ENCODE measurements around the gene ANLN.
"Not testable (repeated sequence)": the region's sequence is repeated elsewhere in the genome, so short reads cannot be mapped to it uniquely, and the experiment has no call there.

ANLN gene

DNA sequence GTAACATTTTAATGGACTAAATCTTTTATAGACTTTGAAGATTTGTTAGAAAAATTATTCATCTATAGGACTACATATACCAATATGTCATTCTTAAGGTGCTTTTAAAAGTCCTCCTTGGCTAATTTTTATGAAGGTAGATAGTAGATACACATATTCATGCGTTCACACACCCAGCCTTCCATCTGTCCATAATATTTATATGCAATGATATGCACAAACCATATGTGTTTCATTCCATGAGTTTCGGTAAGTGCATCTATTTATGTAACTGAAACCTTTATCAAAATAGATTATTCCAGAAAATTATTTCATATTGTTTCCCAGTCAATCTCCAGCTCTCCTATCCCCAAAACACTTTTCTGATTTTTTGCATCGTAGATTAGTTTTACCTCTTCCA, 101.7 kb downstream of the ANLN start:
- Histone ChIP-seq H3K36me3 (ENCODE audit: insufficient read depth, low read length) (no peaks in the 10 kb centered on the region), H3K9me3 (ENCODE audit: insufficient read depth, low read depth, low read length) (no peaks in the 10 kb centered on the region)
- no peak for TF ChIP-seq EZH2phosphoT487 (IDR thresholded peaks at IDR 0.05; ENCODE audit: borderline replicate concordance)
- TF ChIP-seq, protein P1, sequence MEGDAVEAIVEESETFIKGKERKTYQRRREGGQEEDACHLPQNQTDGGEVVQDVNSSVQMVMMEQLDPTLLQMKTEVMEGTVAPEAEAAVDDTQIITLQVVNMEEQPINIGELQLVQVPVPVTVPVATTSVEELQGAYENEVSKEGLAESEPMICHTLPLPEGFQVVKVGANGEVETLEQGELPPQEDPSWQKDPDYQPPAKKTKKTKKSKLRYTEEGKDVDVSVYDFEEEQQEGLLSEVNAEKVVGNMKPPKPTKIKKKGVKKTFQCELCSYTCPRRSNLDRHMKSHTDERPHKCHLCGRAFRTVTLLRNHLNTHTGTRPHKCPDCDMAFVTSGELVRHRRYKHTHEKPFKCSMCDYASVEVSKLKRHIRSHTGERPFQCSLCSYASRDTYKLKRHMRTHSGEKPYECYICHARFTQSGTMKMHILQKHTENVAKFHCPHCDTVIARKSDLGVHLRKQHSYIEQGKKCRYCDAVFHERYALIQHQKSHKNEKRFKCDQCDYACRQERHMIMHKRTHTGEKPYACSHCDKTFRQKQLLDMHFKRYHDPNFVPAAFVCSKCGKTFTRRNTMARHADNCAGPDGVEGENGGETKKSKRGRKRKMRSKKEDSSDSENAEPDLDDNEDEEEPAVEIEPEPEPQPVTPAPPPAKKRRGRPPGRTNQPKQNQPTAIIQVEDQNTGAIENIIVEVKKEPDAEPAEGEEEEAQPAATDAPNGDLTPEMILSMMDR (conservative IDR thresholded peaks at IDR 0.05; ENCODE audit: low read length): no peak

DNA sequence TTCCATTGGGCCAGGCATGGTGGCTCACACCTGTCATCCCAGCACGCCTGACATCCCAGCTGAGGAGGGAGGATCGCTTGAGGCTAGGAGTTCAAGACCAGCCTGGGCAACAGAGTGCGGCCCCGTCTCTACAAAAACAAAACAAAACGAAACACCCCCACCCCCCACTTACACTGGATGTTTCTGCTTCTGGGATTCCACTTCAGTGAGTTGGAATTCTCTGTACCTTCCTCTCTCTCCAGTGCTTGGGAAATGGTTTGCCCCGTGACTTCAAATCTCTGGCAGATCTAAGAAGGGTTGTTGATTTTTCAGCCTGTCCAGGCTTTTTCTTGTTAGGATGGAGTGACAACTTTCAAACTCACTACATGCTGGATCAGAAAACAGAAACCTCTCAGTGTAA, 106.9 kb downstream of the ANLN start:
- no peaks in the 10 kb centered on the region for H3K27me3 ChIP-seq (ENCODE audit: insufficient read depth, low read length, poor library complexity, severe bottlenecking)
- H3K4me1 ChIP-seq (ENCODE audit: insufficient read depth, low read length, poor library complexity, severe bottlenecking): no peaks in the 10 kb centered on the region
- no peaks in the 10 kb centered on the region for H3K36me3 ChIP-seq (ENCODE audit: insufficient read depth, low read length)

More for the DNA sequence above, 101.7 kb downstream of the ANLN start:
- no peak overlapping the region for H2AFZ ChIP-seq (ENCODE audit: low read length)
- H3K9ac ChIP-seq (ENCODE audit: low read depth, low read length, poor library complexity, severe bottlenecking): no peak overlapping the region
- H3K27me3 ChIP-seq (ENCODE audit: insufficient read depth, low read length, poor library complexity, severe bottlenecking): no peaks in the 10 kb centered on the region
- no peaks in the 10 kb centered on the region for H3K9me2 ChIP-seq (replicated peaks; ENCODE audit: low read depth, low read length)
- no peaks in the 10 kb centered on the region for H3K4me1 ChIP-seq (ENCODE audit: insufficient read depth, low read length, poor library complexity, severe bottlenecking)
- no peaks in the 10 kb centered on the region for H3K79me2 ChIP-seq (ENCODE audit: insufficient read depth, low read length)
- H3F3A ChIP-seq (ENCODE audit: low read depth): no peaks in the 10 kb centered on the region
- H3K4me2 ChIP-seq (ENCODE audit: low read depth, low read length, poor library complexity, severe bottlenecking): no peak overlapping the region
- no peaks in the 10 kb centered on the region for H4K20me1 ChIP-seq (ENCODE audit: insufficient read depth, low read length, poor library complexity, severe bottlenecking)
- no peak overlapping the region for H3K4me3 ChIP-seq (ENCODE audit: low read length, poor library complexity, severe bottlenecking)

GRCh38 chr7:36497176-36497575, 107.5 kb downstream of the ANLN start:
- not testable (repeated sequence) for H3K27me3 ChIP-seq (ENCODE audit: insufficient read depth, low read length, poor library complexity, severe bottlenecking); H3K4me3 ChIP-seq (ENCODE audit: low read length, poor library complexity, severe bottlenecking); H3K9me3 ChIP-seq (ENCODE audit: insufficient read depth, low read depth, low read length); H3F3A ChIP-seq (ENCODE audit: low read depth); H2AFZ ChIP-seq (ENCODE audit: low read length); H3K9me2 ChIP-seq (replicated peaks; ENCODE audit: low read depth, low read length); H3K36me3 ChIP-seq (ENCODE audit: insufficient read depth, low read length); H3K4me2 ChIP-seq (ENCODE audit: low read depth, low read length, poor library complexity, severe bottlenecking); H3K9ac ChIP-seq (ENCODE audit: low read depth, low read length, poor library complexity, severe bottlenecking); H3K4me1 ChIP-seq (ENCODE audit: insufficient read depth, low read length, poor library complexity, severe bottlenecking); H3K79me2 ChIP-seq (ENCODE audit: insufficient read depth, low read length); H4K20me1 ChIP-seq (ENCODE audit: insufficient read depth, low read length, poor library complexity, severe bottlenecking)

More for the DNA sequence above, 106.9 kb downstream of the ANLN start:
- Histone ChIP-seq H4K20me1 (ENCODE audit: insufficient read depth, low read length, poor library complexity, severe bottlenecking) (no peaks in the 10 kb centered on the region), H3K9me2 (replicated peaks; ENCODE audit: low read depth, low read length) (no peaks in the 10 kb centered on the region), H2AFZ (ENCODE audit: low read length) (no peak overlapping the region), H3K9ac (ENCODE audit: low read depth, low read length, poor library complexity, severe bottlenecking) (no peak overlapping the region), H3F3A (ENCODE audit: low read depth) (no peaks in the 10 kb centered on the region), H3K4me2 (ENCODE audit: low read depth, low read length, poor library complexity, severe bottlenecking) (no peak overlapping the region), H3K79me2 (ENCODE audit: insufficient read depth, low read length) (no peaks in the 10 kb centered on the region), H3K9me3 (ENCODE audit: insufficient read depth, low read depth, low read length) (no peaks in the 10 kb centered on the region), H3K4me3 (ENCODE audit: low read length, poor library complexity, severe bottlenecking) (no peak overlapping the region)
- TF ChIP-seq, protein P1 (conservative IDR thresholded peaks at IDR 0.05; ENCODE audit: low read length): no peak
- TF ChIP-seq EZH2phosphoT487 (IDR thresholded peaks at IDR 0.05; ENCODE audit: borderline replicate concordance): no peak

DNA sequence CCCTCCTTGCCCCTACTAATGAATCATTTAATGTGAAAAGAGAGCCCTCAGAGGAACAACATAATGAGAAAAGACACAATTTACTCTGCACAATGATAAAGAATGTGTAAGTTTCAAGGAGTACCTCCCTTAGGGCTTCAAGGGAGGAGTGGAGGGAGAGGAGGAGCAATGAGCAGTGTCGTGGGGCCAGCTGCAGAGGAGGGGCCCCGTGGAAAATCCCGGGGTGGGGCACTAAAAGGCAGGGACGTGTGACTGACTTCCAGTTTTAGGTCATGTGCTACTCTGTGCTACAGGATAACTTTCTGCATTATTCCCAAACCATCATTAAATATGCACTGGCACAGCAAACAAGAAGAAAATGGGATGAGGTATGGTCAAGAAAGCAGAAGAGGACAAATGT, 108.1 kb downstream of the ANLN start:
- no peaks in the 10 kb centered on the region for H3K79me2 ChIP-seq (ENCODE audit: insufficient read depth, low read length)
- no peaks in the 10 kb centered on the region for H3F3A ChIP-seq (ENCODE audit: low read depth)
- TF ChIP-seq, protein P1 (conservative IDR thresholded peaks at IDR 0.05; ENCODE audit: low read length): no peak
- TF ChIP-seq EZH2phosphoT487 (IDR thresholded peaks at IDR 0.05; ENCODE audit: borderline replicate concordance): no peak
- H4K20me1 ChIP-seq (ENCODE audit: insufficient read depth, low read length, poor library complexity, severe bottlenecking): no peaks in the 10 kb centered on the region
- no peaks in the 10 kb centered on the region for H3K36me3 ChIP-seq (ENCODE audit: insufficient read depth, low read length)
- no peaks in the 10 kb centered on the region for H3K4me1 ChIP-seq (ENCODE audit: insufficient read depth, low read length, poor library complexity, severe bottlenecking)
- no peak overlapping the region for H3K4me3 ChIP-seq (ENCODE audit: low read length, poor library complexity, severe bottlenecking)
- no peaks in the 10 kb centered on the region for H3K9me2 ChIP-seq (replicated peaks; ENCODE audit: low read depth, low read length)
- no peaks in the 10 kb centered on the region for H3K27me3 ChIP-seq (ENCODE audit: insufficient read depth, low read length, poor library complexity, severe bottlenecking)
- no peak overlapping the region for H3K4me2 ChIP-seq (ENCODE audit: low read depth, low read length, poor library complexity, severe bottlenecking)
- no peaks in the 10 kb centered on the region for H3K9me3 ChIP-seq (ENCODE audit: insufficient read depth, low read depth, low read length)
- no peak overlapping the region for H3K9ac ChIP-seq (ENCODE audit: low read depth, low read length, poor library complexity, severe bottlenecking)
- no peak overlapping the region for H2AFZ ChIP-seq (ENCODE audit: low read length)

Measured in Loucy (cell line).